NOMO-1 (cell line): ENCODE results near the gene RNF146.
"Not testable (repeated sequence)": the region's sequence is repeated elsewhere in the genome, so short reads cannot be mapped to it uniquely, and the experiment has no call there.

Experiments
- DNase-seq, 2 experiments: peaks; one replicate each; lab custom pipeline; 2025; ENCODE audit not compliant: unreplicated experiment in 2 of 2; lab: John Stamatoyannopoulos, UW

RNF146 gene, protein sequence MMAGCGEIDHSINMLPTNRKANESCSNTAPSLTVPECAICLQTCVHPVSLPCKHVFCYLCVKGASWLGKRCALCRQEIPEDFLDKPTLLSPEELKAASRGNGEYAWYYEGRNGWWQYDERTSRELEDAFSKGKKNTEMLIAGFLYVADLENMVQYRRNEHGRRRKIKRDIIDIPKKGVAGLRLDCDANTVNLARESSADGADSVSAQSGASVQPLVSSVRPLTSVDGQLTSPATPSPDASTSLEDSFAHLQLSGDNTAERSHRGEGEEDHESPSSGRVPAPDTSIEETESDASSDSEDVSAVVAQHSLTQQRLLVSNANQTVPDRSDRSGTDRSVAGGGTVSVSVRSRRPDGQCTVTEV

GRCh38 chr6:127266178-127266891, at the start of gene RNF146:
Gene RNF146 (plus strand): TSS chr6:127266864. CDS start chr6:127280339, 13,475 bp downstream.
- peak; percentile 87 to 92 for DNase-seq

GRCh38 chr6:127219869-127220268, 46.8 kb upstream of the RNF146 start:
- no peak for DNase-seq

- DNase-seq: no peak
These were observed 45.5 kb upstream of the RNF146 start for GRCh38 chr6:127221201-127221600.

- no peak for DNase-seq
These were observed 44.2 kb upstream of the RNF146 start for GRCh38 chr6:127222418-127222817.

DNA sequence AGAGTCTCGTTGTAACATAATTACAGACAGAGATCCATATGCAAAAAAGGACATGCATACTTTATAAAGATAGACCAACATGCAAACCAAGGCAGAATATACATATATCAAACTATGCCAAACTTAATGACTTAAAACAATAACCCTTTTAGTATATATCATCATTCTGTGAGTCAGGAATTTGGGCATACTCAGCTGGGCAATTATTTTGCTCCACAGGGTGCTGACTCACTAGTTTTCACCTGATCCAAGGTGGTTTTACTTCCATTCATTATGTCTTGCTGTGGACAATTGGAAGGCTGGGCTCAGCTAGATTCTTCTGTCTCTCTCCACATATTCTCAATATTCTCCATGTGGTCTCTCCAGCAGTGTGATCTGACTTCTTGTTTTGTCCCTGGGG, 41.2 kb upstream of the RNF146 start:
- no peak for DNase-seq

- not testable (repeated sequence) for DNase-seq
These were observed 32.8 kb upstream of the RNF146 start for GRCh38 chr6:127233819-127234218.

DNA sequence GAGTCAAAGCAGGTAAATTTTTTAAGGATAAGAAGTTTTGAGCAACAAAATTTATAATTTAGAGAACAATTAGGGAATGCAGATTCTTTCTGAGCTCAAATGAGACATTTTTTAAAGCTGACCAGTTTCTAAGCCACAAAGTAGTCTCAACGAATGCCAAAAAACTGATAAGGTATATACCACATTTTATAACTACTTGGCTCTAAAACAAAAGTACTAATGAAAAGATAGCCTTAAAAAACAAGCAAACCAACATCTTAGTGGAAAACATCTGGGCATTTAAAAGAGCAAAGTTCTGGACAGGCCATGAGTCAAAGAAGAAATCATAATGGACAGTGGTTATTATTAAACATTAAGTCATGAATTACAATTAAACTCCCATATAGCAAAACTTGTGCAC, 23.2 kb upstream of the RNF146 start:
- DNase-seq: no peak

DNA sequence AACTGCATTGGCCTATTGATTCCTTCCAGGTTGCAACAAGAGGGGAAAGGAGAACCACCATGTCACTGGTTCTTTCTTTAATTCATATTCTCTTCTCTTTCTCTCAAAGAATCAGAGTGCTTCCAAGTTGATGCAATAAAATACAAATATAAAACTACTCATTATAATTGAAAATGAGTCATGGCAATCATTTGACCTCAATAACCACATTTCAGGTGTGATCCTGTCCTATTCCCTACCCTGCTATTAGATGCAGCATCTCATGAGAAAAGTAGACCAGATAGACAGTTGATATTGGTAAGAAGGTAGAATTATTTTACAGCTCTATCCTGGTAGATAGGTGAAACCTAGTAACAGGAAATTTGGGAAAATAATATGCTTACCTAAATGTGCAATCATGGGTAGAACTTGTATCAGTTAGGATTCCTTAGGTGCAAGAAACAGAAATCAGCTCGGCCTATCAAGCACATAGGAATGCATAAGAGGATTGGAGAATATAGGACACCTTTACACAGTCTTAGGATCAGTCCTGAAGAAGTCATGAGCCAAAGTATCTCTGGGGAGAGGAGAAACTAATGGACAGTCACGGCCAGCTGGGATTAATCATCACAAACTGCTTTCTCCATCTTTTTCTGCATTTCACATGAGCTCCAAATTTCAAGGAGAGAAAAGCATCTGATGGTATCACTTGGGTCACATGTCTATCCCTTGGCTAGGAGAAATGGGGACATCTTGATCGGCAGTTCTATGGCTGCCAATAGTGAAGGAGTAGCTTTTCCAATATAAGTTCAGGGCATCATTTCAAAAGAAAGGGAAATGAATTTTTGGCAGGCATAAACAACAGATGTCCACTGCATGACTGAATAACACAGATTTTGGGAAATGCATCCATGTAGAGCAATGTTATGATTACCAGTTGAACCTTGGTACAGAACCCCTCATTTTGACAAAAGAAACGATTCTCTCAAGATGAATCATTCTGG, 19.3 kb upstream of the RNF146 start:
- DNase-seq: no peak

GRCh38 chr6:127249621-127250020, 17.0 kb upstream of the RNF146 start:
- DNase-seq: no peak

DNA sequence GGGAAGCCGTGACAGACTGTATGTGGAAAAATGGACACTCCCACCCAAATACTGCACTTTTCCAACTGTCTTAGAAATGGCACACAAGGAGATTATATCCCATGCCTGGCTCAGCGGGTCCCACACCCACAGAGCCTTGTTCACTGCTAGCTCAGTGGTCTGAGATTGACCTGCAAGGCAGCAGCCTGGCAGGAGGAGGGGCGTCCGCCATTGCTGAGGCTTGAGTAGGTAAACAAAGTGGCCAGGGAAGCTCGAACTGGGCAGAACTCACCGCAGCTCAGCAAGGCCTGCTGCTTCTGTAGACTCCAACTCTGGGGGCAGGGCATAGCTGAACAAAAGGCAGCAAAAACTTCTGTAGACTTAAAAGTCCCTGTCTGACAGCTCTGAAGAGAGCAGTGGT, 11.4 kb upstream of the RNF146 start:
- DNase-seq: no peak

DNA sequence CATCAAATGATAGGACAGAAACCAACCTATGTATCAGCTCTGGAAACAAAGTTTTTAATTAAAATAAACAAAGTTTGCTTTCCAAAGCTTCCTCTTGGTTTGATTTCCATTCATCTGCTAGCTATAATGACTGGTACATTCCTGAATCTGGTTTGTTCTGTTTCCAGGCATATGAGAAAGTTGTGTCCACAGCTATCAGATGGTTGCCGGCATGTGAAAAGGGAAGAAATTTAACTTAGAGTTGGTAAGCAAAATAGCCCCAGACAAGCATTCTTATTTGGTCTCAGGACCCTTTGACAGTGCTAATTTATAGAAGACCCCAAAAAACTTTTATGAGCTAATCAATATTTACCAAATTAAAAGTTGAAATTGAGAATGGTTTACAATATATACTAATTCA, 3.8 kb upstream of the RNF146 start:
- no peak for DNase-seq

GRCh38 chr6:127263481-127263880, 3.2 kb upstream of the RNF146 start:
- no peak for DNase-seq

- DNase-seq: peak; percentile 53 to 54
These were observed 405 bp downstream of the RNF146 start for GRCh38 chr6:127266892-127267645.

GRCh38 chr6:127267646-127268625, 1.3 kb downstream of the RNF146 start:
- no peak for DNase-seq

- peak; percentile 7 to 29 for DNase-seq
These were observed 5.9 kb downstream of the RNF146 start for GRCh38 chr6:127272576-127272975.

DNA sequence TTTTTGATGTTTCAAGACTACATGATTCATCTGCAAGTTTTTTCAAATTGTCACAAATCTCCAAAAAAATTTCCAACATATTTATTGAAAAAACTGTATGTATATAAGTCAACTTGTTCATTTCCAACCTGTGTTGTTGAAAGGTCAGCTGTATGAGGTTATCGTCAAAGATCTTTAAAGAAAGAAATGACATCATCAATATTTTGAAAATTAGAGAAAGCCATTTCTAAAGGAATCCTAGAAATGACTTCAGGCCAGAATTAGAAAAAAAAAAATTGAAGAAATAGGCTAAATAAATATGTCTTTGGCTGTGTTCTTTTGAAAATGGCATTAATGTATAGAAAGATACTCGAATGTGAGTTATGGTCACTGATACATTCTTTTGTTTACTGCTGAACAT, 6.8 kb downstream of the RNF146 start:
- no peak for DNase-seq

DNA sequence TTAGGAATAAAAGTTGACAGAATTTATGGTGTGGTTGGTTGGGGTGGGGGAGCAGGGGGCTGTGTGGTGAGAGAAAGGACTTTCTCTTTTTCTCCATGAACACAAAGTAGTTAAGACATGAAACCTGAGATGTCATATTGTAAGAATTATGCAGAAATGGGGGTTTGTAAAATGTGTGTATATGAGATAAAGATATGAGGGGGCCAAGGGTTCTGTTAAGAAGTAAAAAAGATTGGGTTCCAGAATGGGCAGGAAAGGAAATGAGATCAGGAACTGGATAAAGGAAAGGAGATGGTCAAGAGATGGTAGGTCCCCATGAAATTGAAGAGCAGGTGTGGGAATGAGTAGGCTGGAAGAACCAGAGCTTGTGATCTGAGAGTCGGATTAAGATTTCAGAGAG, 9.7 kb downstream of the RNF146 start:
- DNase-seq: no peak

DNA sequence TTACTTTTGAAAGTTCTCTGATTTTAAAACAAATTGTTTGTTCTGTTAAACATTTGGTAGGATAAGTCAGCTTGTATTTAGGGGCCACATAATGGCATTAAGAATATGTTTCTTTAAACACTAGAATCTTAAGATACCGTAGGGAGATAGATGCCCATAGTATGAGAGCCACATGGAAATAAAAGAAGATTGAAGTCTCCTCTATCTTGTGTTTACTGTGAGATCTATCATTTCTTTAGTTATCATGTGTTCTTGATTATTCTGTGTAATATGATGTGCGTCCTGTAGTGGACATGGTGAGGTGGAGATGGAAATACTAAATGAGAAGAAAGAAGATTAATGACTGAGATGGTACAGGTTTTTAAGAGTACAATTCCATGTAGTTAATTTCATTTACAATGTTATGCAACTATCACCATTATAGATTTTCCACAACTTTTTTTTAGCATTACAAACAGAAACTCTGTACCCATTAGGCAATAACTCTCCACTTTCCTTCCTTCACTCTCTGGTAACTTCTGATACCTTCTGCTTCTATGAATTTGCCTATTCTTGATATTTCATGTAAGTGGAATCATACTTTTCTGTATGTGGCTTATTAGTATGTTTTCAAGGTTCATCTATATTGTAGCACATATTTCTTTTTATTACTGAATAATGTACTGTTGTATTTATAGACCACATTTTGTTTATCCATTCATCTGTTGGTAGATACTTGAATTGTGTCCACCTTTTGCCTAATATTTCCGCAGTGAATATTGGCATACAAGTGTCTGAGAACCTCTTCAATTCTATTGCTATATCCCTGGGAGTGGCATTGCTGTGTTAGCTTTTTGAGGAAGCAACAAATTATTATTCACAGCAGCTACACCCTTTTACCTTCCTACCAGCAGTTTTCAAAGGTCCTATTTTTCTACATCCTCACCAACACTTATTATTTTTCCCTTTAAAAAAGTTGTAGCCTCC, 11.5 kb downstream of the RNF146 start:
- no peak for DNase-seq
